Osteocyte (in vitro differentiated cells): ENCODE data around the gene BMX. TPM values are rescaled to one million over a fixed set of nuclear protein-coding genes. Genes with fewer than 3 reads are reported as not detected.

Experiments used
- DNase-seq: peaks from one replicate; pipeline ENCODE4 v3.0.0; 2021; ENCODE audit warnings: mixed read lengths; ENCODE audit not compliant: unreplicated experiment; ENCODE audit errors: extremely low spot score
- H3K27ac Mint-ChIP-seq: one replicate; pipeline ENCODE4 v1.8.0; 2021; ENCODE audit warnings: mild to moderate bottlenecking, mixed read lengths; ENCODE audit not compliant: unreplicated experiment
- H3K27me3 Mint-ChIP-seq: one replicate; pipeline ENCODE4 v1.8.0; 2021; ENCODE audit warnings: mixed read lengths; ENCODE audit not compliant: unreplicated experiment
- H3K36me3 Mint-ChIP-seq: one replicate; pipeline ENCODE4 v1.8.0; 2021; ENCODE audit warnings: mixed read lengths; ENCODE audit not compliant: unreplicated experiment
- H3K4me1 Mint-ChIP-seq: one replicate; pipeline ENCODE4 v1.8.0; 2021; ENCODE audit warnings: mixed read lengths; ENCODE audit not compliant: unreplicated experiment
- H3K4me3 Mint-ChIP-seq: one replicate; pipeline ENCODE4 v1.8.0; 2021; ENCODE audit warnings: mild to moderate bottlenecking, moderate library complexity, mixed read lengths; ENCODE audit not compliant: unreplicated experiment
- H3K9me3 Mint-ChIP-seq: one replicate; pipeline ENCODE4 v1.8.0; 2021; ENCODE audit warnings: mixed read lengths; ENCODE audit not compliant: unreplicated experiment
- total RNA-seq: library from RNA; stranded (reverse); gene quantifications from 2 replicates; pipeline ENCODE4 v1.2.1, GENCODE V29; 2021
- TF ChIP-seq, protein P1 (sequence below): fragments of 200-600 bp; sonication (generic); IDR thresholded peaks from 2 replicates; pipeline ENCODE4 v1.5.0; 2021; ENCODE audit warnings: antibody characterized with exemption, mild to moderate bottlenecking, moderate library complexity

The BMX gene
- total RNA-seq, 1 donor from 2014 or later: not detected

DNA sequence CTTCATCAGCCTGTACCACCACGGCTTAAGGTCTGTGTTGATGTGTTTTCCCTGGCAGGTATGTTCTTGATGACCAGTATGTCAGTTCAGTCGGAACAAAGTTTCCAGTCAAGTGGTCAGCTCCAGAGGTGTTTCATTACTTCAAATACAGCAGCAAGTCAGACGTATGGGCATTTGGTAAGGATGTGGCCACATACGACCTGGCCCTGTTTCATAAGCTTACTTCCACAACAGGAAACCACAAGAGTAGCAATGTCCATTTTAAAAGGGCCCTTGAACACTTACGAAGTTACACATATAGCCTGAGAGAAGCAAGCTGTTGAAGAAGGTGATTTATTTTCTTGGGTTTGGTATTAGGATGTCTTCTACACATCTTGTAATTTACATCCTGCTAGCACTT, 46.1 kb downstream of the BMX start:
- no peak overlapping the region for H3K4me3 Mint-ChIP-seq
- H3K36me3 Mint-ChIP-seq: no peaks in the 10 kb centered on the region
- no peak for DNase-seq
- TF ChIP-seq, protein P1, sequence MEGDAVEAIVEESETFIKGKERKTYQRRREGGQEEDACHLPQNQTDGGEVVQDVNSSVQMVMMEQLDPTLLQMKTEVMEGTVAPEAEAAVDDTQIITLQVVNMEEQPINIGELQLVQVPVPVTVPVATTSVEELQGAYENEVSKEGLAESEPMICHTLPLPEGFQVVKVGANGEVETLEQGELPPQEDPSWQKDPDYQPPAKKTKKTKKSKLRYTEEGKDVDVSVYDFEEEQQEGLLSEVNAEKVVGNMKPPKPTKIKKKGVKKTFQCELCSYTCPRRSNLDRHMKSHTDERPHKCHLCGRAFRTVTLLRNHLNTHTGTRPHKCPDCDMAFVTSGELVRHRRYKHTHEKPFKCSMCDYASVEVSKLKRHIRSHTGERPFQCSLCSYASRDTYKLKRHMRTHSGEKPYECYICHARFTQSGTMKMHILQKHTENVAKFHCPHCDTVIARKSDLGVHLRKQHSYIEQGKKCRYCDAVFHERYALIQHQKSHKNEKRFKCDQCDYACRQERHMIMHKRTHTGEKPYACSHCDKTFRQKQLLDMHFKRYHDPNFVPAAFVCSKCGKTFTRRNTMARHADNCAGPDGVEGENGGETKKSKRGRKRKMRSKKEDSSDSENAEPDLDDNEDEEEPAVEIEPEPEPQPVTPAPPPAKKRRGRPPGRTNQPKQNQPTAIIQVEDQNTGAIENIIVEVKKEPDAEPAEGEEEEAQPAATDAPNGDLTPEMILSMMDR: no peak
- no peaks in the 10 kb centered on the region for H3K9me3 Mint-ChIP-seq
- H3K27ac Mint-ChIP-seq: no peak overlapping the region
- peaks cover 11% of the 10 kb centered on the region for H3K27me3 Mint-ChIP-seq
- no peaks in the 10 kb centered on the region for H3K4me1 Mint-ChIP-seq

DNA sequence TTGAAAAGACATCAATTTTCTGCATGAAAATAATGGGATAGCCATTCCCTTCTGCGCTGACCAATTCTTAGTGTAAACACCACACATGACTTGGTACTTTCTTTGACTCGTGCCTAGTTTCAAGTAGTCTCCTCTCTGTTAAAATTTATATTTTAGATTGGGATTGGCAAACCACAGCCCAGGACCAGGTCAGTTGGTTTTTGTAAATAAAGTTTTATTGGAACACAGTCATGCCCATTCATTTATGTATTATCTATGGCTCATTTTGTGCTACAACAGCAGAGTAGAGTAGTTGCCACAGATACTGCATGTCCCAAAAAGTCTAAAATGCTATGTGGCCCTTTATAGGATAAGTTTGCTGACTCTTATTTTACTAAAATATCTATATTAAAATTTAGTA, 46.7 kb downstream of the BMX start:
- Mint-ChIP-seq H3K27ac (no peak overlapping the region), H3K36me3 (no peaks in the 10 kb centered on the region), H3K4me3 (no peak overlapping the region), H3K4me1 (no peaks in the 10 kb centered on the region), H3K9me3 (no peaks in the 10 kb centered on the region), H3K27me3 (peaks cover 9% of the 10 kb centered on the region)
- TF ChIP-seq, protein P1: no peak
- DNase-seq: no peak

DNA sequence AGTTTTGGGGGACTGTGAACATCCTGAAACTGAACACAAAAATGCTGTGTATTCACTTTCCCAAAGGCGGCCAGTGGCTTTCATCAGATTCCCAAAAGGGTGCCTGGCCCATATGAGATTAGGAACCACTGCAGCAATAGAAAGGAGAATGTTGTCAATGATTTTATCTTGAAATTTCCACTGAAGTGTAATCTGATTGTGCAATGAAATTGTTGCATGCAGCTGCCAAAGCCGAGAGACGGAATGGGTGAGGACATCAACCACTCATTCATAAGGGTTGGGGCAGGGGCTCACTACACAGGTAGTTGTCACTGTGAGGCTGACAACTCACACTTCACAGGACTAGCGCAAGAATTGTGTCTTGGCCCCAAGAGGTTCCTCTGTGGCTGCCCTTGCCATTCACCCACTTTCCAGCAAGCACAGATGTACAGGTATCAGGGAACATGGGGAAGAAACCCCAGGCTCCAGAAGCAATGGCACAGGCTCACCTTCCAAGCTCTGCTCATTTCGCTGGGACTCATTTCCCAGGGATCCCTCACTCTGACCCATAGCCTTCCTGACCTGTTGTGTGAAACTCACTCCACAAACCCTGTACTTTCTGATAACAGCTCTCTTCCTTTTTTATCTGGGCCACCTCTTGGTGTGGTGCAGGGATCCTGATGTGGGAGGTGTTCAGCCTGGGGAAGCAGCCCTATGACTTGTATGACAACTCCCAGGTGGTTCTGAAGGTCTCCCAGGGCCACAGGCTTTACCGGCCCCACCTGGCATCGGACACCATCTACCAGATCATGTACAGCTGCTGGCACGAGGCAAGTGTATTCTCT, 48.8 kb downstream of the BMX start:
- H3K4me1 Mint-ChIP-seq: no peaks in the 10 kb centered on the region
- H3K27me3 Mint-ChIP-seq: peaks cover 18% of the 10 kb centered on the region
- no peak for DNase-seq
- H3K9me3 Mint-ChIP-seq: no peaks in the 10 kb centered on the region
- H3K27ac Mint-ChIP-seq: no peak overlapping the region
- H3K4me3 Mint-ChIP-seq: no peak overlapping the region
- TF ChIP-seq, protein P1: no peak
- no peaks in the 10 kb centered on the region for H3K36me3 Mint-ChIP-seq

DNA sequence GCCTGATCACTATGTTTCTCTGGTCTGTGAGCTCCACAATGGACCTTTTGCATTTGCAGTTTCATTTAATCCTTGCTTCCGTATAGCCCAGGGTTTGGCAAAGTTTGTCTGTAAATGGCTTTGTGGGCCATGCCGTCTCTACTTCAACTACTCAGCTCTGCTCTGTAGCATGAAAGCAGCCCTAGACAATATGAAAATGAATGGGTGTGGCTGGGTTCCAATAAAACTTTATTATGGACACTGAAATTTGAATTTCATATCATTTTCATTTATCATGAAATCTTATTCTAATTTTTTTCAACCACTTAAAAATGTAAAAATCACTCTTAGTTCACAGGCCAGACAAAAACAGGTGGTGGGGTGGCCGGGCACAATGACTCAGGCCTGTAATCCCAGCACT, 58.6 kb downstream of the BMX start:
- no peak for DNase-seq
- no peaks in the 10 kb centered on the region for H3K9me3 Mint-ChIP-seq
- TF ChIP-seq, protein P1: no peak
- H3K4me1 Mint-ChIP-seq: no peaks in the 10 kb centered on the region
- H3K4me3 Mint-ChIP-seq: no peak overlapping the region
- no peaks in the 10 kb centered on the region for H3K36me3 Mint-ChIP-seq
- H3K27ac Mint-ChIP-seq: no peak overlapping the region
- peaks cover 21% of the 10 kb centered on the region for H3K27me3 Mint-ChIP-seq

DNA sequence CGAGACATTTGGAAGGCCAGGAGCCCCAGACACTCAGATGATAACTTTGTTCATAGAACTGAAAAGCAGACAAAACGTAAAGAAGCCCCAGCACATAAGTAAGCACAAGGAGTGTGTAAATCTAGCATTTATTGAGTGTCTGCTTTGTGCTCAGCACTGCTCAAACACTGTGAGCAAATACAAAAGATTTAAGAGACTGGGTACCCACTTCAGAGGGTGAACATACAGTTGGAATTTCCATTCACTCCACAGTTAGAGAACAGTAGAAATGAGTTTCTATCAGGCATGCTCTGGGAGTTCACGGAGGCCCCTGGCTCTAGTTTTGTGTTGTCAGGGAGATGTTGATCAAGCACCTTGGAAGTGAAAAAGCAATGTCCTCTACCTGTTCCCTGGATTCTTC, 60.3 kb downstream of the BMX start:
- TF ChIP-seq, protein P1: no peak
- Mint-ChIP-seq H3K27me3 (peaks cover 14% of the 10 kb centered on the region), H3K36me3 (no peaks in the 10 kb centered on the region), H3K4me3 (no peak overlapping the region), H3K4me1 (no peaks in the 10 kb centered on the region), H3K9me3 (no peaks in the 10 kb centered on the region), H3K27ac (no peak overlapping the region)
- DNase-seq: no peak
